HEK293 (cell line): Measurements from ENCODE around the gene PDE4D.

Source experiments
- ATF2 ChIP-seq: fragments of 450-650 bp; formaldehyde crosslinking; IDR thresholded peaks from 2 replicates; pipeline ENCODE4 v1.5.1; 2016; ENCODE audit warnings: missing biosample characterization, missing genetic modification characterization, low read depth
- KLF1 ChIP-seq: fragments of 450-650 bp; formaldehyde crosslinking; IDR thresholded peaks from 2 replicates; pipeline ENCODE4 v1.5.1; 2016; ENCODE audit warnings: missing biosample characterization, missing genetic modification characterization
- REST ChIP-seq: fragments of 450-650 bp; formaldehyde crosslinking; IDR thresholded peaks from 2 replicates; pipeline ENCODE4 v1.5.1; 2016; ENCODE audit warnings: missing biosample characterization, missing genetic modification characterization
- SP7 ChIP-seq: fragments of 450-650 bp; formaldehyde crosslinking; IDR thresholded peaks from 2 replicates; pipeline ENCODE4 v1.5.1; 2016; ENCODE audit warnings: missing biosample characterization, missing genetic modification characterization
- ZBTB20 ChIP-seq: fragments of 450-650 bp; formaldehyde crosslinking; IDR thresholded peaks from 2 replicates; pipeline ENCODE4 v1.5.1; 2016; ENCODE audit warnings: missing biosample characterization, missing genetic modification characterization
- ZBTB8A ChIP-seq: fragments of 450-650 bp; formaldehyde crosslinking; IDR thresholded peaks from 2 replicates; pipeline ENCODE4 v1.5.1; 2016; ENCODE audit warnings: missing biosample characterization, missing genetic modification characterization
- ZNF184 ChIP-seq: fragments of 450-650 bp; IDR thresholded peaks from 2 replicates; pipeline ENCODE4 v1.5.1; 2018; ENCODE audit warnings: missing biosample characterization, mild to moderate bottlenecking, missing genetic modification characterization
- ZNF513 ChIP-seq: fragments of 450-650 bp; IDR thresholded peaks from 2 replicates; pipeline ENCODE4 v1.5.1; 2018; ENCODE audit warnings: missing biosample characterization, missing genetic modification characterization
- ZNF596 ChIP-seq: fragments of 450-650 bp; IDR thresholded peaks from 2 replicates; pipeline ENCODE4 v1.5.0; 2018; ENCODE audit warnings: missing biosample characterization, mild to moderate bottlenecking, missing genetic modification characterization, moderate library complexity
- ZNF792 ChIP-seq: fragments of 450-650 bp; formaldehyde crosslinking; IDR thresholded peaks from 2 replicates; pipeline ENCODE4 v1.5.1; 2016; ENCODE audit warnings: missing biosample characterization, missing genetic modification characterization
- TF ChIP-seq, protein P1 (sequence below): fragments of 450-650 bp; formaldehyde crosslinking; IDR thresholded peaks from 2 replicates; pipeline ENCODE4 v1.5.1; 2016; ENCODE audit warnings: missing biosample characterization, missing genetic modification characterization

GRCh38 chr5:59272809-59273427 lies 620.6 kb downstream of the PDE4D start:
- TF ChIP-seq REST (tag by site-specific recombination) (no peak), ZNF792 (no peak), ZNF596 (tag by site-specific recombination) (no peak), SP7 (no peak), ZBTB8A (tag by site-specific recombination) (no peak), ZNF513 (tag by site-specific recombination) (no peak), ATF2 (tag by site-specific recombination) (no peak), ZBTB20 (no peak), KLF1 (no peak), ZNF184 (tag by site-specific recombination) (no peak)
- TF ChIP-seq, protein P1, sequence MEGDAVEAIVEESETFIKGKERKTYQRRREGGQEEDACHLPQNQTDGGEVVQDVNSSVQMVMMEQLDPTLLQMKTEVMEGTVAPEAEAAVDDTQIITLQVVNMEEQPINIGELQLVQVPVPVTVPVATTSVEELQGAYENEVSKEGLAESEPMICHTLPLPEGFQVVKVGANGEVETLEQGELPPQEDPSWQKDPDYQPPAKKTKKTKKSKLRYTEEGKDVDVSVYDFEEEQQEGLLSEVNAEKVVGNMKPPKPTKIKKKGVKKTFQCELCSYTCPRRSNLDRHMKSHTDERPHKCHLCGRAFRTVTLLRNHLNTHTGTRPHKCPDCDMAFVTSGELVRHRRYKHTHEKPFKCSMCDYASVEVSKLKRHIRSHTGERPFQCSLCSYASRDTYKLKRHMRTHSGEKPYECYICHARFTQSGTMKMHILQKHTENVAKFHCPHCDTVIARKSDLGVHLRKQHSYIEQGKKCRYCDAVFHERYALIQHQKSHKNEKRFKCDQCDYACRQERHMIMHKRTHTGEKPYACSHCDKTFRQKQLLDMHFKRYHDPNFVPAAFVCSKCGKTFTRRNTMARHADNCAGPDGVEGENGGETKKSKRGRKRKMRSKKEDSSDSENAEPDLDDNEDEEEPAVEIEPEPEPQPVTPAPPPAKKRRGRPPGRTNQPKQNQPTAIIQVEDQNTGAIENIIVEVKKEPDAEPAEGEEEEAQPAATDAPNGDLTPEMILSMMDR (tag by site-specific recombination), result no peak
